Astrocyte (in vitro differentiated cells and primary cell): ENCODE measurements around the gene RBSN. TPM values are rescaled to one million over a fixed set of nuclear protein-coding genes. Genes with fewer than 3 reads are reported as not detected.

Source experiments
- DNase-seq: peaks from one replicate; pipeline ENCODE4 v3.0.0-alpha.2; 2010; ENCODE audit warnings: low read depth
- FAIRE-seq: peaks from 2 replicates; lab custom pipeline; 2011; peaks lifted over from hg19 to GRCh38; lab: Jason Lieb, UNC
- H2AFZ ChIP-seq: 2 replicates; pipeline ENCODE4 v1.6.0; 2012; ENCODE audit warnings: low read depth, low read length, inconsistent platforms
- H3K27ac ChIP-seq: 2 replicates; pipeline ENCODE4 v1.5.1; 2011; ENCODE audit warnings: low read depth, low read length, inconsistent platforms
- H3K27me3 ChIP-seq: 2 replicates; pipeline ENCODE4 v1.6.0; 2011; ENCODE audit warnings: low read length, inconsistent platforms; ENCODE audit not compliant: insufficient read depth
- H3K36me3 ChIP-seq: 2 replicates; pipeline ENCODE4 v1.5.1; 2011; ENCODE audit warnings: low read length, inconsistent platforms; ENCODE audit not compliant: insufficient read depth
- H3K4me1 ChIP-seq: 2 replicates; pipeline ENCODE4 v1.5.1; 2011; ENCODE audit warnings: low read length, inconsistent platforms; ENCODE audit not compliant: insufficient read depth
- H3K4me2 ChIP-seq: 2 replicates; pipeline ENCODE4 v1.6.0; 2012; ENCODE audit warnings: low read length, inconsistent platforms
- H3K4me3 ChIP-seq: 2 replicates; pipeline ENCODE4 v1.5.1; 2011; ENCODE audit warnings: low read depth, mild to moderate bottlenecking, low read length, inconsistent platforms; ENCODE audit not compliant: insufficient read depth
- H3K79me2 ChIP-seq: 2 replicates; pipeline ENCODE4 v1.6.0; 2012; ENCODE audit warnings: mild to moderate bottlenecking, low read length, inconsistent platforms; ENCODE audit not compliant: insufficient read depth
- H3K9ac ChIP-seq: 2 replicates; pipeline ENCODE4 v1.6.0; 2012; ENCODE audit warnings: mild to moderate bottlenecking, low read length, inconsistent platforms
- H3K9me3 ChIP-seq: 2 replicates; pipeline ENCODE4 v1.5.1; 2012; ENCODE audit warnings: low read depth, mild to moderate bottlenecking, low read length, inconsistent platforms; ENCODE audit not compliant: insufficient read depth
- H4K20me1 ChIP-seq: 2 replicates; pipeline ENCODE4 v1.6.0; 2012; ENCODE audit warnings: low read length, inconsistent platforms; ENCODE audit not compliant: insufficient read depth
- H3K27ac Mint-ChIP-seq: one replicate; pipeline ENCODE4 v1.8.0; 2021; ENCODE audit warnings: mild to moderate bottlenecking, mixed read lengths; ENCODE audit not compliant: unreplicated experiment
- H3K27me3 Mint-ChIP-seq: one replicate; pipeline ENCODE4 v1.8.0; 2021; ENCODE audit warnings: low read depth, mixed read lengths; ENCODE audit not compliant: unreplicated experiment
- H3K36me3 Mint-ChIP-seq: one replicate; pipeline ENCODE4 v1.8.0; 2021; ENCODE audit warnings: low read depth, mixed read lengths; ENCODE audit not compliant: unreplicated experiment
- H3K4me1 Mint-ChIP-seq: one replicate; pipeline ENCODE4 v1.8.0; 2021; ENCODE audit warnings: low read depth, mixed read lengths; ENCODE audit not compliant: unreplicated experiment
- H3K4me3 Mint-ChIP-seq: one replicate; pipeline ENCODE4 v1.8.0; 2021; ENCODE audit warnings: mild to moderate bottlenecking, moderate library complexity, mixed read lengths; ENCODE audit not compliant: unreplicated experiment
- H3K9me3 Mint-ChIP-seq: one replicate; pipeline ENCODE4 v1.8.0; 2021; ENCODE audit warnings: mild to moderate bottlenecking, mixed read lengths; ENCODE audit not compliant: unreplicated experiment
- EZH2 ChIP-seq: IDR thresholded peaks from 2 replicates; pipeline ENCODE4 v1.6.1; 2012; ENCODE audit warnings: mild to moderate bottlenecking, low read length, inconsistent platforms; ENCODE audit not compliant: insufficient read depth
- total RNA-seq: library from RNA; stranded (reverse); gene quantifications from 2 replicates; pipeline ENCODE4 v1.2.1, GENCODE V29; 2021
- TF ChIP-seq, protein P1 (sequence below): IDR thresholded peaks from 2 replicates; pipeline ENCODE4 v1.5.1; 2011; ENCODE audit warnings: low read depth, mild to moderate bottlenecking, inconsistent platforms, low read length, moderate library complexity; ENCODE audit not compliant: insufficient read depth

The RBSN gene
- total RNA-seq, 1 donor from 2014 or later: 20.3 TPM

- Mint-ChIP-seq H3K36me3 (peaks cover 21% of the 10 kb centered on the region), H3K27ac (no peak overlapping the region), H3K4me1 (no peaks in the 10 kb centered on the region), H3K9me3 (peaks cover 3% of the 10 kb centered on the region), H3K27me3 (no peaks in the 10 kb centered on the region), H3K4me3 (no peak overlapping the region)
- H3K36me3 ChIP-seq: peaks cover 37% of the 10 kb centered on the region
- H3K9me3 ChIP-seq: no peaks in the 10 kb centered on the region
- H3K27ac ChIP-seq: no peak overlapping the region
- no peak overlapping the region for H3K9ac ChIP-seq
- H3K79me2 ChIP-seq: no peaks in the 10 kb centered on the region
- no peak for TF ChIP-seq EZH2
- TF ChIP-seq, protein P1, sequence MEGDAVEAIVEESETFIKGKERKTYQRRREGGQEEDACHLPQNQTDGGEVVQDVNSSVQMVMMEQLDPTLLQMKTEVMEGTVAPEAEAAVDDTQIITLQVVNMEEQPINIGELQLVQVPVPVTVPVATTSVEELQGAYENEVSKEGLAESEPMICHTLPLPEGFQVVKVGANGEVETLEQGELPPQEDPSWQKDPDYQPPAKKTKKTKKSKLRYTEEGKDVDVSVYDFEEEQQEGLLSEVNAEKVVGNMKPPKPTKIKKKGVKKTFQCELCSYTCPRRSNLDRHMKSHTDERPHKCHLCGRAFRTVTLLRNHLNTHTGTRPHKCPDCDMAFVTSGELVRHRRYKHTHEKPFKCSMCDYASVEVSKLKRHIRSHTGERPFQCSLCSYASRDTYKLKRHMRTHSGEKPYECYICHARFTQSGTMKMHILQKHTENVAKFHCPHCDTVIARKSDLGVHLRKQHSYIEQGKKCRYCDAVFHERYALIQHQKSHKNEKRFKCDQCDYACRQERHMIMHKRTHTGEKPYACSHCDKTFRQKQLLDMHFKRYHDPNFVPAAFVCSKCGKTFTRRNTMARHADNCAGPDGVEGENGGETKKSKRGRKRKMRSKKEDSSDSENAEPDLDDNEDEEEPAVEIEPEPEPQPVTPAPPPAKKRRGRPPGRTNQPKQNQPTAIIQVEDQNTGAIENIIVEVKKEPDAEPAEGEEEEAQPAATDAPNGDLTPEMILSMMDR: no peak
- H3K4me2 ChIP-seq: no peak overlapping the region
- FAIRE-seq (no peak), DNase-seq (no peak)
- no peaks in the 10 kb centered on the region for H3K4me1 ChIP-seq
- H4K20me1 ChIP-seq: no peaks in the 10 kb centered on the region
- H3K27me3 ChIP-seq: no peaks in the 10 kb centered on the region
- H2AFZ ChIP-seq: no peak overlapping the region
- no peak overlapping the region for H3K4me3 ChIP-seq
Observed at GRCh38 chr3:15086263-15086662, 12.7 kb downstream of the RBSN start.

DNA sequence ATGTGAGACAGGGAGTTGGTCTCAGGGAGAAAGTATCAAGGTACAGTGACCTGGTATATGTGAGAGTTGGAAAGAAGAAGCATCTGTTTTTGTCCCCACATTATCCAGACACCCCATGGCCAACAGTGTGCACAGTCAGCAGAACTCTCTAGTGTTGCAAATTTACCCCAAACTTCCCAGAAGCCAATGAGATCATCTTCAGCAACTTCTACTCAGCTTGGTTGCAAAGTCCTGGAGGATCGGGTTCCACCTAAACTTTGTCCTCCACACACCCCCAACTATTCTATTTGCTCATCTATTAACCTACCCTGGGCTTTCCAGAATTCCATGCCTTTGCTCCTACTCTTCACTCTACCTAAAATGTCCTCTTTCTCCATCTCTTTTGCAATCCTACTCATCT lies 15.7 kb downstream of the RBSN start:
- H3K27ac Mint-ChIP-seq: no peak overlapping the region
- Histone ChIP-seq H2AFZ (no peak overlapping the region), H3K4me3 (no peak overlapping the region), H3K4me2 (no peak overlapping the region), H3K9ac (no peak overlapping the region), H3K79me2 (no peaks in the 10 kb centered on the region), H4K20me1 (peaks cover under 1% of the 10 kb centered on the region), H3K27ac (no peak overlapping the region), H3K9me3 (no peaks in the 10 kb centered on the region), H3K27me3 (no peaks in the 10 kb centered on the region), H3K4me1 (no peaks in the 10 kb centered on the region), H3K36me3 (peaks cover 42% of the 10 kb centered on the region)
- H3K4me3 Mint-ChIP-seq: no peak overlapping the region
- H3K4me1 Mint-ChIP-seq: no peaks in the 10 kb centered on the region
- FAIRE-seq (no peak), DNase-seq (no peak)
- peaks cover 31% of the 10 kb centered on the region for H3K36me3 Mint-ChIP-seq
- peaks cover 3% of the 10 kb centered on the region for H3K9me3 Mint-ChIP-seq
- H3K27me3 Mint-ChIP-seq: no peaks in the 10 kb centered on the region
- no peak for TF ChIP-seq EZH2
- TF ChIP-seq, protein P1: no peak

DNA sequence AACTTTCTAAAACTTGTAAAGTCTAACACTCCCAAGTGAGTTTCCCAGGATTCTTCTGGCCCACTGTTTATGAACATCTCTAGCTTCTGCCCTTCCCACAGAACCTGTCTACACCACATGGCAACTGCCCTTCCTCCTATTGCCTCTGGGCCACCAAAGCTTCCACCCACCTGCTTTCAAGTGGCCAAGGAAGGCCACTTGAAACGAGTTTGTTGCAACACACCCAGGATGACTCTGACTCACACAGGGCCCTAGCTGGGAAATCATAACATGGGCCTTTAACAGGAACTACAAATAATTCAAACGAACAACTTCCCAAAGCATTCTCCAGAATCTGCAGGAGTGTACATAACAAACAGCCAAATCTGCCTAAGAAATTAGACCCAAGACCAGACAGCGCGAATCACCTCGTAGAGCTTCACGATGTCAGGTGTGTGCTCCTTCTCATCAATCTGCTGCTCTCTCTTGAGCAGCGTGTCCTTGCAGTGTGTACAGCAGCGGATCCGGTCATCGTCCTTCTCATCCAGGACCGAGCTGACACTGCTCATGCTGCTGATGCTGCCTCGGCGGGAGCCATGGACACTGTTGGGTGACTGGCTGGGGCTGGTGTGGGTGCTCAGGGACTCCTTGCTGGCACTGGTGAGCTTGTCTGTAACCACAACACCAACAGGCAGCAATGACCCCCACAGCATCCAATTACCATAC lies 16.8 kb downstream of the RBSN start:
- FAIRE-seq: no peak
- no peak overlapping the region for H2AFZ ChIP-seq
- no peak overlapping the region for H3K4me3 Mint-ChIP-seq
- H3K79me2 ChIP-seq: no peaks in the 10 kb centered on the region
- H3K9me3 Mint-ChIP-seq: peaks cover 3% of the 10 kb centered on the region
- no peaks in the 10 kb centered on the region for H3K27me3 Mint-ChIP-seq
- no peaks in the 10 kb centered on the region for H3K4me1 ChIP-seq
- H4K20me1 ChIP-seq: peaks cover 7% of the 10 kb centered on the region
- no peaks in the 10 kb centered on the region for H3K27me3 ChIP-seq
- no peak overlapping the region for H3K27ac ChIP-seq
- no peak for TF ChIP-seq EZH2
- TF ChIP-seq, protein P1: no peak
- H3K36me3 Mint-ChIP-seq: peaks cover 31% of the 10 kb centered on the region
- no peak for DNase-seq
- H3K9me3 ChIP-seq: no peaks in the 10 kb centered on the region
- H3K4me3 ChIP-seq: no peak overlapping the region
- H3K4me1 Mint-ChIP-seq: no peaks in the 10 kb centered on the region
- H3K36me3 ChIP-seq: peaks cover 52% of the 10 kb centered on the region
- no peak overlapping the region for H3K9ac ChIP-seq
- no peak overlapping the region for H3K4me2 ChIP-seq
- H3K27ac Mint-ChIP-seq: no peak overlapping the region
